Uterus (tissue), 4 donors: ENCODE results near the gene NID2. TPM values are rescaled to one million over a fixed set of nuclear protein-coding genes. Genes with fewer than 3 reads are reported as not detected.

Experiments used
- DNase-seq, 2 donors: peaks; one replicate each; pipeline ENCODE4 v3.0.0-alpha.2; 2019 to 2020
- H3K27ac ChIP-seq, 2 donors: fragments of 200-600 bp; sonication (generic); 1 replicate in 1 of 2; 2 replicates in 1 of 2; pipeline ENCODE4 v1.5.1; 2016 to 2018
- H3K27me3 ChIP-seq, 2 donors: fragments of 200-600 bp; sonication (generic); one replicate each; pipeline ENCODE4 v1.5.1; 2018 to 2019; ENCODE audit warnings: control low read depth in 1 of 2
- H3K36me3 ChIP-seq, 2 donors: fragments of 200-600 bp; sonication (generic); one replicate each; pipeline ENCODE4 v1.5.1; 2019; ENCODE audit warnings: control low read depth in 1 of 2
- H3K4me1 ChIP-seq, 2 donors: fragments of 200-600 bp; sonication (generic); one replicate each; pipeline ENCODE4 v1.5.1; 2018 to 2019; ENCODE audit warnings: control low read depth in 1 of 2
- H3K4me3 ChIP-seq, 2 donors: fragments of 200-600 bp; sonication (generic); 1 replicate in 1 of 2; 2 replicates in 1 of 2; pipeline ENCODE4 v1.5.1; 2018 to 2019; ENCODE audit warnings: mild to moderate bottlenecking in 1 of 2
- H3K9me3 ChIP-seq, 2 donors: fragments of 200-600 bp; sonication (generic); one replicate each; pipeline ENCODE4 v1.5.1; 2019; ENCODE audit warnings: control low read depth in 1 of 2
- POLR2A ChIP-seq, 2 donors: fragments of 450-650 bp; IDR thresholded peaks; one replicate each; pipeline ENCODE4 v1.6.1; 2016; ENCODE audit warnings: antibody characterized with exemption in 2 of 2, mild to moderate bottlenecking in 1 of 2, moderate library complexity in 1 of 2
- intact Hi-C: fragments of 100-400 bp; cut with DNase I; formaldehyde crosslinking; loops from one replicate; pipeline ENCODE4 v1.15.1; 2023; ENCODE audit warnings: low total_unique reads
- total RNA-seq, 4 donors: library from RNA; depleted of rRNA in 3 of 4; stranded (reverse); fragments of >200 nt in 3 of 4; gene quantifications; one replicate each; pipeline versions ENCODE4 v1.1.0 to v1.2.4, GENCODE V29; 2014 to 2023
- TF ChIP-seq, protein P1 (sequence below), 4 experiments: fragments of 200-600 bp in 2 of 4; fragments of 450-650 bp in 2 of 4; sonication (generic) in 2 of 4; IDR thresholded peaks; one replicate each; pipeline ENCODE4 v1.5.1; 2016 to 2019; ENCODE audit warnings: antibody characterized with exemption in 4 of 4, mild to moderate bottlenecking in 2 of 4, moderate library complexity in 1 of 4
- donor health status: DM: yes; HTN: yes; CAD: no.

NID2 gene
- total RNA-seq, 4 donors from 2014 or later = 8.2 to 92.6 (median 32.4) TPM

DNA sequence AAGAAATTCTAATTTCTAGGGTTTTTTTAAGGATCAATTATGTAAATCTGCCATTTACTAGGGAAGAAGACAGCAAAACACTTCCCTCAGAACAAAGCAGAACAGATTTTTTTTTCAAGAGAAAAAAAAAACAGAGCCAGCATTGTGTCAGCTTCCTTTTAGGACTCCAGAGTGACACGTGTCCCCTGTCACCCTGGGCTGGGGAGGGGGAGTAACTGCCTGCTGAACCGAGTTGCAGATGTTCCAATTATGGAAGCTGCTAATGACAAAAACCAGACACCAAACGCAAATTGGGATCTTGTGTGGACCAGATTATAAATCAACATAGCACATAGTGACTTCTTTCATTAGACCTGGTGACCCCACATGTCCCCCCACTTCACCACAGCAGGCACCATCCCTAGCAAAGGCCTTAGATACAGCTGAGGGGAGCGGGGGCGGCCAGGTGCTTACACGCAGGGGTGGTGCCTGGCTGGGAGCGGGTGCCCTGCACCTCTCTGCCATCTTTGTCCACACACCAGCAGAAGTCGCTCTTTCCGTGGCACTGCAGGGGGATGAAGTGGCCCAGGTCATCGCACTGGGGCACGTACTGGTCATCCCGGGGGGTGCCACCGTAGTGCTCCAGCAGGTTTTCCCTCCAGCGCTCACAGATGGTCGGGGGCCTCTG lies 54.1 kb downstream of the NID2 start:
- no peak for DNase-seq
- TF ChIP-seq, protein P1, sequence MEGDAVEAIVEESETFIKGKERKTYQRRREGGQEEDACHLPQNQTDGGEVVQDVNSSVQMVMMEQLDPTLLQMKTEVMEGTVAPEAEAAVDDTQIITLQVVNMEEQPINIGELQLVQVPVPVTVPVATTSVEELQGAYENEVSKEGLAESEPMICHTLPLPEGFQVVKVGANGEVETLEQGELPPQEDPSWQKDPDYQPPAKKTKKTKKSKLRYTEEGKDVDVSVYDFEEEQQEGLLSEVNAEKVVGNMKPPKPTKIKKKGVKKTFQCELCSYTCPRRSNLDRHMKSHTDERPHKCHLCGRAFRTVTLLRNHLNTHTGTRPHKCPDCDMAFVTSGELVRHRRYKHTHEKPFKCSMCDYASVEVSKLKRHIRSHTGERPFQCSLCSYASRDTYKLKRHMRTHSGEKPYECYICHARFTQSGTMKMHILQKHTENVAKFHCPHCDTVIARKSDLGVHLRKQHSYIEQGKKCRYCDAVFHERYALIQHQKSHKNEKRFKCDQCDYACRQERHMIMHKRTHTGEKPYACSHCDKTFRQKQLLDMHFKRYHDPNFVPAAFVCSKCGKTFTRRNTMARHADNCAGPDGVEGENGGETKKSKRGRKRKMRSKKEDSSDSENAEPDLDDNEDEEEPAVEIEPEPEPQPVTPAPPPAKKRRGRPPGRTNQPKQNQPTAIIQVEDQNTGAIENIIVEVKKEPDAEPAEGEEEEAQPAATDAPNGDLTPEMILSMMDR (IDR thresholded peaks at IDR 0.05) = no peak
- no peak for TF ChIP-seq POLR2A (IDR thresholded peaks at IDR 0.05)
- no peaks in the 10 kb centered on the region for H3K27me3 ChIP-seq
- intact Hi-C loops = no loop called here
- H3K4me3 ChIP-seq = no peak overlapping the region
- H3K4me1 ChIP-seq = no peaks in the 10 kb centered on the region
- no peaks in the 10 kb centered on the region for H3K9me3 ChIP-seq
- H3K27ac ChIP-seq = no peak overlapping the region
- no peaks in the 10 kb centered on the region for H3K36me3 ChIP-seq

DNA sequence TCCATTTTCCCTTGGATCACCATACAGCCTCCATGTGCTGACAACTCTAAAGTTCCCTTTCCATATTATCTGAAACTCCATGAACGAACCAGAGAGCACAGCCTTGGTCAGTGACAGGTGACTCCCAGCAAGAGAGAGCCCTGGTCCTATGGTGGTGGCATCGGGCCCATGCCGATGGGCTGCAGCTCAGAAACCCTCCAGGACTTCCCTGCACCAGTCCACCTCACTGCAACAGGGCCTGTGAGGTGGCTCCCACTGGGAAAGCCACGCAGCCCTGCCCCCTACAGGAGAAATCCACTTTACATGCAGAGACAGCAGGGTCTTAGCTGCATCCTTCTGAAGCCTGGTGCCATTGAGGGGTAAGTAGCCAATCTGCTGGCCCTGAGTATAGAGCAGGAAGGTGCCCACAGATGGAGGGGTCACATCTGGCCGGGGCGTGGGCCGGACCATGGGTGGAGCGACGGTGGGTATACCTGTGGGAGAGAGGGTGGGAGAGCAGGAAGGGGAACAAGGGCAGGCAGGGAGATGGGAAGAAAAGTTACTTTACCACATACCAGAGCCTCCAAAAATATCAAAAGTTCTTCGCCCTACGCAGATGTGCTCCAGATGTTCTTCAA lies 54.8 kb downstream of the NID2 start:
- H3K27ac ChIP-seq = no peak overlapping the region
- H3K27me3 ChIP-seq = no peaks in the 10 kb centered on the region
- no peak for TF ChIP-seq POLR2A (IDR thresholded peaks at IDR 0.05)
- TF ChIP-seq, protein P1 (IDR thresholded peaks at IDR 0.05) = no peak
- H3K9me3 ChIP-seq = no peaks in the 10 kb centered on the region
- H3K4me3 ChIP-seq = no peak overlapping the region
- intact Hi-C loops = no loop called here
- H3K4me1 ChIP-seq = no peaks in the 10 kb centered on the region
- no peaks in the 10 kb centered on the region for H3K36me3 ChIP-seq
- DNase-seq = no peak

DNA sequence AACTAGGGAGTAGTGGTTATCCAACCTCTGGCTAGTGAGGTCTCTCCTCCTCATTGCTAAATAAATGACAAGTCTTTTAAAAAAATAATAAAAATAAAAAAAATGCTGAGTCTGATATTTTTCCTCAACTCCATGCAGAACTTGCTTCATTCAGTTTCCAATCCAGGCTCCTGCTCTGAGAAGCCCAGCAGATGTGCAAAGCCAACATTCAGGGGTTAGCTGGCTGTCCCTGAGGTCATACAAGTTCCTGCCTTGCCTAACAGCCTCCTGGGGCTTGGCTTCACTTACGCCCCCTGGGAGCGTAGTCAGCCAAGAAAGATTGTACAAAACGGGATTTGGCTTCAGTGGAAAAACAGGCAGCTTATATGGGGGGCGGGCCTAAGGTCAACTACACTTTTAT lies 56.2 kb downstream of the NID2 start:
- Histone ChIP-seq H3K9me3 (no peaks in the 10 kb centered on the region), H3K4me3 (no peak overlapping the region), H3K27ac (peak overlapping the region in 1 of 2 donors; percentile 11), H3K36me3 (no peaks in the 10 kb centered on the region), H3K27me3 (no peaks in the 10 kb centered on the region), H3K4me1 (no peaks in the 10 kb centered on the region)
- peak; percentile 64 to 76 for DNase-seq
- TF ChIP-seq, protein P1 (IDR thresholded peaks at IDR 0.05) = no peak
- no peak for TF ChIP-seq POLR2A (IDR thresholded peaks at IDR 0.05)
- intact Hi-C loops = no loop called here

DNA sequence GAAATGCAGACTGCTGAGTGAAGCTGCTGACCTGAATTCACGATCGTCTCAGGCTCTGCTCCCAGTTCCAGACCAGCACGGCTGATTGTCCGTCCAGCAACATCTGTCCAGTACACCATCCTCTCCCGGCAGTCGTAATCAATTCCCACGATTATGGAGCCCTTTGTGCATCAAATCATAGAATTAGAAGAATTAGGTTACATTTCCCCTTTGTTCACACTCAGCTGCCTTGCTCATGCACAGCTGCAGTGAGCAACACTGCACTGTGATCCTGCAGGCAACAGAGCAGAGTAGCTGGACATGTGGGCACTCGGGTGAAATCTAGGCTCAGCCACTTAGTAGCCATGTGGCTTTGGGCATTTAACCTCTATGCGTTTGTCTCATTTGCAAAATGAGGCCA lies 57.3 kb downstream of the NID2 start:
- Histone ChIP-seq H3K27me3 (no peaks in the 10 kb centered on the region), H3K27ac (no peak overlapping the region), H3K4me3 (no peak overlapping the region), H3K9me3 (no peaks in the 10 kb centered on the region), H3K4me1 (no peaks in the 10 kb centered on the region), H3K36me3 (no peaks in the 10 kb centered on the region)
- no peak for DNase-seq
- no peak for TF ChIP-seq POLR2A (IDR thresholded peaks at IDR 0.05)
- TF ChIP-seq, protein P1 (IDR thresholded peaks at IDR 0.05) = no peak
- intact Hi-C loops = no loop called here

DNA sequence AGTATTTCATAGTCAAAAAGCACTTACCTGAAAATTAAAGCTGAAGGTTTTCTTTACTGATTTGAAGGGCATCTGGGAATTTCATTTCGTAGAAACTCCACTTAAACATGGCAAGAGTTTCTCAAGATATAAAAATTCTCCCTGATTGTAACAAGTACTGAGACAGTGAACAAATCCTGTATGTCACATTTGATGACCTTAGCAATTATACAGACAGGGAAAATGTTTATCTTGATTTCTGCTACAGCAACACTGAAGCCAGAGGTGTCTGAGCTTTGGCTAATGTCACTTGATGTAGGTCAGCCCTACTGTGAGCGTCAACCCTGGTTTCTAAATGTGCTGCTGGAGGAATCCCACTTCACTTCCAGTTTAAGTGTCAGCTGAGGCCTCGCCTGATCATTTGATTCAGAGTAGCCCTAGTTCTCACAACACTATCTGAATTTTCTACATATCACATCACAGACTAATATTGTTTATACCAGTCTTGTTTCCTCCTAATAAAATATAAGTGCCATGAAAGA lies 58.6 kb downstream of the NID2 start:
- Histone ChIP-seq H3K27me3 (no peaks in the 10 kb centered on the region), H3K4me3 (no peak overlapping the region), H3K4me1 (no peaks in the 10 kb centered on the region), H3K9me3 (no peaks in the 10 kb centered on the region), H3K27ac (no peak overlapping the region), H3K36me3 (no peaks in the 10 kb centered on the region)
- intact Hi-C loops = no loop called here
- no peak for DNase-seq
- TF ChIP-seq, protein P1 (IDR thresholded peaks at IDR 0.05) = no peak
- no peak for TF ChIP-seq POLR2A (IDR thresholded peaks at IDR 0.05)
